Stimulated activated CD8-positive, alpha-beta memory T cell treated with anti-CD3 and anti-CD28 coated beads, Interleukin-15, amount 100 ng/mL, for 24 hours (primary cell): ENCODE data around the gene DPH3.

Experiments used
- DNase-seq: peaks from one replicate; pipeline ENCODE4 v3.0.0-alpha.2; 2020; ENCODE audit warnings: low read depth

Gene DPH3

GRCh38 chr3:16255326-16255725 lies 9.4 kb downstream of the DPH3 start:
- DNase-seq: no peak

GRCh38 chr3:16254916-16255315 lies 9.8 kb downstream of the DPH3 start:
- no peak for DNase-seq

GRCh38 chr3:16253601-16254000 lies 11.1 kb downstream of the DPH3 start:
- DNase-seq: no peak

GRCh38 chr3:16252988-16253387 lies 11.8 kb downstream of the DPH3 start:
- no peak for DNase-seq

- DNase-seq: no peak
Measured at GRCh38 chr3:16252243-16252978, 12.3 kb downstream of the DPH3 start.

GRCh38 chr3:16251316-16252085 lies 13.2 kb downstream of the DPH3 start:
- DNase-seq: no peak

GRCh38 chr3:16249886-16250285 lies 14.9 kb downstream of the DPH3 start:
- DNase-seq: no peak

GRCh38 chr3:16249336-16249735 lies 15.4 kb downstream of the DPH3 start:
- DNase-seq: no peak

GRCh38 chr3:16248556-16248955 lies 16.2 kb downstream of the DPH3 start:
- no peak for DNase-seq

GRCh38 chr3:16247282-16248061 lies 17.3 kb downstream of the DPH3 start:
- peak; percentile 42 for DNase-seq

GRCh38 chr3:16245609-16246008 lies 19.1 kb downstream of the DPH3 start:
- DNase-seq: no peak

GRCh38 chr3:16243706-16244490 lies 20.8 kb downstream of the DPH3 start:
- DNase-seq: no peak

- DNase-seq: no peak
Measured at GRCh38 chr3:16242177-16242576, 22.6 kb downstream of the DPH3 start.

GRCh38 chr3:16241225-16241624 lies 23.5 kb downstream of the DPH3 start:
- DNase-seq: no peak

- DNase-seq: no peak
Measured at GRCh38 chr3:16240229-16241023, 24.3 kb downstream of the DPH3 start.

- no peak for DNase-seq
Measured at GRCh38 chr3:16239780-16240179, 25.0 kb downstream of the DPH3 start.

- DNase-seq: no peak
Measured at GRCh38 chr3:16239086-16239770, 25.5 kb downstream of the DPH3 start.

- DNase-seq: no peak
Measured at GRCh38 chr3:16236856-16237393, 27.8 kb downstream of the DPH3 start.

- DNase-seq: no peak
Measured at GRCh38 chr3:16236030-16236639, 28.6 kb downstream of the DPH3 start.

GRCh38 chr3:16234281-16234680 lies 30.5 kb downstream of the DPH3 start:
- no peak for DNase-seq
